Measurements from ENCODE around the gene TSPAN19.

- TF ChIP-seq CTCF (optimal IDR thresholded peaks at IDR 0.05 in 1 of 3, IDR thresholded peaks at IDR 0.05 in 1 of 3, conservative IDR thresholded peaks at IDR 0.05 in 1 of 3; ENCODE audit: extremely low read depth in 1 of 3, insufficient read depth in 2 of 3, low read length in 3 of 3), result no peak
- TF ChIP-seq EZH2 (IDR thresholded peaks at IDR 0.05; ENCODE audit: low read length), result no peak
Observed at GRCh38 chr12:85018098-85018497, 18.0 kb downstream of the TSPAN19 start.

Data from keratinocyte (primary cell).